Measurements from ENCODE around the gene MITF. TPM values are rescaled to one million over a fixed set of nuclear protein-coding genes. Genes with fewer than 3 reads are reported as not detected.

The MITF gene
- total and polyA plus RNA-seq, 4 donors: 0.91 to 2.9 (median 2.3) TPM

DNA sequence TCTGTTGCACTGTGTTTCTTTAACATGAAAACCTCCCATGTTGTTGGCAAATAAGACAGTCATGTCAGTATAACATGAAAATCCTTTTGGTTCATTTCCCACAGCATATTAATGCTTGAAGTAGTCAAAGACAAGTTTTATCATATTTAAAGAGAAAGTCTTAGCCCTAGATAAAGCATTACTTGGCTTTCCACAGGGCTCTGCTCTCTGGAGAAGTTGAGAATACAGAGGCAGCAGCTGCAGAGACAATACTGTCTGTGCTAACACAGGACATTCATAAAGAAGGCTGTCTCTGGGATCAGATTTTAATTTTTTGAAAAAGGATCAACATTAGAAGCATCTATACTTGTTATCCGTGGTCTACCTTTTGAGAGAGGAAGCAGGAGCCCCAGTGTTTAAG, 156.8 kb downstream of the MITF start:
- no peaks in the 10 kb centered on the region for H3K36me3 ChIP-seq (ENCODE audit: control insufficient read depth in 4 of 4, insufficient read depth in 3 of 4, low read depth in 1 of 4, low read length in 3 of 4)
- WGBS: 80% methylated on average over 1 of the region's 1 CpG
- TF ChIP-seq HNF4A (conservative IDR thresholded peaks at IDR 0.05): no peak
- TF ChIP-seq GABPA (IDR thresholded peaks at IDR 0.05 in 1 of 2, conservative IDR thresholded peaks at IDR 0.05 in 1 of 2): no peak
- no peak for TF ChIP-seq TAF1 (conservative IDR thresholded peaks at IDR 0.05)
- TF ChIP-seq NR2F2 (IDR thresholded peaks at IDR 0.05): no peak
- TF ChIP-seq, protein P1, sequence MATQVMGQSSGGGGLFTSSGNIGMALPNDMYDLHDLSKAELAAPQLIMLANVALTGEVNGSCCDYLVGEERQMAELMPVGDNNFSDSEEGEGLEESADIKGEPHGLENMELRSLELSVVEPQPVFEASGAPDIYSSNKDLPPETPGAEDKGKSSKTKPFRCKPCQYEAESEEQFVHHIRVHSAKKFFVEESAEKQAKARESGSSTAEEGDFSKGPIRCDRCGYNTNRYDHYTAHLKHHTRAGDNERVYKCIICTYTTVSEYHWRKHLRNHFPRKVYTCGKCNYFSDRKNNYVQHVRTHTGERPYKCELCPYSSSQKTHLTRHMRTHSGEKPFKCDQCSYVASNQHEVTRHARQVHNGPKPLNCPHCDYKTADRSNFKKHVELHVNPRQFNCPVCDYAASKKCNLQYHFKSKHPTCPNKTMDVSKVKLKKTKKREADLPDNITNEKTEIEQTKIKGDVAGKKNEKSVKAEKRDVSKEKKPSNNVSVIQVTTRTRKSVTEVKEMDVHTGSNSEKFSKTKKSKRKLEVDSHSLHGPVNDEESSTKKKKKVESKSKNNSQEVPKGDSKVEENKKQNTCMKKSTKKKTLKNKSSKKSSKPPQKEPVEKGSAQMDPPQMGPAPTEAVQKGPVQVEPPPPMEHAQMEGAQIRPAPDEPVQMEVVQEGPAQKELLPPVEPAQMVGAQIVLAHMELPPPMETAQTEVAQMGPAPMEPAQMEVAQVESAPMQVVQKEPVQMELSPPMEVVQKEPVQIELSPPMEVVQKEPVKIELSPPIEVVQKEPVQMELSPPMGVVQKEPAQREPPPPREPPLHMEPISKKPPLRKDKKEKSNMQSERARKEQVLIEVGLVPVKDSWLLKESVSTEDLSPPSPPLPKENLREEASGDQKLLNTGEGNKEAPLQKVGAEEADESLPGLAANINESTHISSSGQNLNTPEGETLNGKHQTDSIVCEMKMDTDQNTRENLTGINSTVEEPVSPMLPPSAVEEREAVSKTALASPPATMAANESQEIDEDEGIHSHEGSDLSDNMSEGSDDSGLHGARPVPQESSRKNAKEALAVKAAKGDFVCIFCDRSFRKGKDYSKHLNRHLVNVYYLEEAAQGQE (IDR thresholded peaks at IDR 0.05): no peak
- TF ChIP-seq RAD21 (IDR thresholded peaks at IDR 0.05): no peak
- no peak for TF ChIP-seq JUND (IDR thresholded peaks at IDR 0.05)
- TF ChIP-seq YY1 (IDR thresholded peaks at IDR 0.05): no peak
- TF ChIP-seq HNF4G (IDR thresholded peaks at IDR 0.05): no peak
- TF ChIP-seq RXRA (IDR thresholded peaks at IDR 0.05): no peak
- TF ChIP-seq FOXA1 (IDR thresholded peaks at IDR 0.05): no peak
- TF ChIP-seq ATF3 (IDR thresholded peaks at IDR 0.05): no peak
- no peak for TF ChIP-seq SP1 (IDR thresholded peaks at IDR 0.05)
- H3K9me3 ChIP-seq (ENCODE audit: control insufficient read depth in 4 of 4, low read length in 3 of 4): no peaks in the 10 kb centered on the region
- H3K4me3 ChIP-seq (ENCODE audit: low read depth in 1 of 3, low read length in 3 of 3): no peak overlapping the region
- no peak for DNase-seq (ENCODE audit: low spot score)
- H3K9ac ChIP-seq (ENCODE audit: low read depth in 1 of 2, low read length in 2 of 2): no peak overlapping the region
- H3K4me1 ChIP-seq (ENCODE audit: control insufficient read depth in 4 of 4, insufficient read depth in 4 of 4, low read length in 3 of 4): peaks cover 0 to 1% (median 0%) of the 10 kb centered on the region in 4 donors
- H3K27me3 ChIP-seq (ENCODE audit: control insufficient read depth in 4 of 4, insufficient read depth in 4 of 4, low read length in 3 of 4): no peaks in the 10 kb centered on the region
- no peak overlapping the region for H3K27ac ChIP-seq (ENCODE audit: low read depth in 1 of 2, low read length in 2 of 2)

- H3K9ac ChIP-seq (ENCODE audit: low read depth in 1 of 2, low read length in 2 of 2): no peak overlapping the region
- H3K27me3 ChIP-seq (ENCODE audit: control insufficient read depth in 4 of 4, insufficient read depth in 4 of 4, low read length in 3 of 4): no peaks in the 10 kb centered on the region
- H3K9me3 ChIP-seq (ENCODE audit: control insufficient read depth in 4 of 4, low read length in 3 of 4): no peaks in the 10 kb centered on the region
- H3K27ac ChIP-seq (ENCODE audit: low read depth in 1 of 2, low read length in 2 of 2): no peak overlapping the region
- WGBS: 81% methylated on average over 1 of the region's 1 CpG
- no peak for DNase-seq (ENCODE audit: low spot score)
- H3K4me3 ChIP-seq (ENCODE audit: low read depth in 1 of 3, low read length in 3 of 3): no peak overlapping the region
- no peaks in the 10 kb centered on the region for H3K36me3 ChIP-seq (ENCODE audit: control insufficient read depth in 4 of 4, insufficient read depth in 3 of 4, low read depth in 1 of 4, low read length in 3 of 4)
- peaks cover 0 to 1% (median 0%) of the 10 kb centered on the region in 4 donors for H3K4me1 ChIP-seq (ENCODE audit: control insufficient read depth in 4 of 4, insufficient read depth in 4 of 4, low read length in 3 of 4)
- TF ChIP-seq EGR1 (IDR thresholded peaks at IDR 0.05; ENCODE audit: low read depth in 2 of 2) (no peak), TAF1 (conservative IDR thresholded peaks at IDR 0.05) (no peak), YY1 (IDR thresholded peaks at IDR 0.05) (no peak), ATF3 (IDR thresholded peaks at IDR 0.05) (no peak), RXRA (IDR thresholded peaks at IDR 0.05) (no peak), RAD21 (IDR thresholded peaks at IDR 0.05) (no peak), SP1 (IDR thresholded peaks at IDR 0.05) (no peak), HNF4A (conservative IDR thresholded peaks at IDR 0.05) (no peak), GABPA (IDR thresholded peaks at IDR 0.05 in 1 of 2, conservative IDR thresholded peaks at IDR 0.05 in 1 of 2) (no peak), HNF4G (IDR thresholded peaks at IDR 0.05) (no peak), FOXA1 (IDR thresholded peaks at IDR 0.05) (no peak), JUND (IDR thresholded peaks at IDR 0.05) (no peak), FOXA2 (IDR thresholded peaks at IDR 0.05) (no peak), ZBTB33 (IDR thresholded peaks at IDR 0.05) (no peak), NR2F2 (IDR thresholded peaks at IDR 0.05) (no peak)
- TF ChIP-seq, protein P1 (IDR thresholded peaks at IDR 0.05): no peak
- TF ChIP-seq, protein P2, sequence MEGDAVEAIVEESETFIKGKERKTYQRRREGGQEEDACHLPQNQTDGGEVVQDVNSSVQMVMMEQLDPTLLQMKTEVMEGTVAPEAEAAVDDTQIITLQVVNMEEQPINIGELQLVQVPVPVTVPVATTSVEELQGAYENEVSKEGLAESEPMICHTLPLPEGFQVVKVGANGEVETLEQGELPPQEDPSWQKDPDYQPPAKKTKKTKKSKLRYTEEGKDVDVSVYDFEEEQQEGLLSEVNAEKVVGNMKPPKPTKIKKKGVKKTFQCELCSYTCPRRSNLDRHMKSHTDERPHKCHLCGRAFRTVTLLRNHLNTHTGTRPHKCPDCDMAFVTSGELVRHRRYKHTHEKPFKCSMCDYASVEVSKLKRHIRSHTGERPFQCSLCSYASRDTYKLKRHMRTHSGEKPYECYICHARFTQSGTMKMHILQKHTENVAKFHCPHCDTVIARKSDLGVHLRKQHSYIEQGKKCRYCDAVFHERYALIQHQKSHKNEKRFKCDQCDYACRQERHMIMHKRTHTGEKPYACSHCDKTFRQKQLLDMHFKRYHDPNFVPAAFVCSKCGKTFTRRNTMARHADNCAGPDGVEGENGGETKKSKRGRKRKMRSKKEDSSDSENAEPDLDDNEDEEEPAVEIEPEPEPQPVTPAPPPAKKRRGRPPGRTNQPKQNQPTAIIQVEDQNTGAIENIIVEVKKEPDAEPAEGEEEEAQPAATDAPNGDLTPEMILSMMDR (IDR thresholded peaks at IDR 0.05; ENCODE audit: low read depth, low read length, missing input control): no peak
- TF ChIP-seq, protein P3, sequence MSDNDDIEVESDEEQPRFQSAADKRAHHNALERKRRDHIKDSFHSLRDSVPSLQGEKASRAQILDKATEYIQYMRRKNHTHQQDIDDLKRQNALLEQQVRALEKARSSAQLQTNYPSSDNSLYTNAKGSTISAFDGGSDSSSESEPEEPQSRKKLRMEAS (IDR thresholded peaks at IDR 0.05): no peak
Measured at GRCh38 chr3:69900331-69900730, 161.1 kb downstream of the MITF start.
